ACC112 (cell line): ENCODE results near the gene HELT.
"Not testable (repeated sequence)": the region's sequence is repeated elsewhere in the genome, so short reads cannot be mapped to it uniquely, and the experiment has no call there.

Experiments used
- H2AFZ ChIP-seq: fragments of 200-600 bp; sonication (generic); one replicate; pipeline ENCODE4 v1.6.0; 2017; ENCODE audit warnings: antibody characterized with exemption, low read length; ENCODE audit not compliant: unreplicated experiment
- H3K27ac ChIP-seq: fragments of 200-600 bp; sonication (generic); 2 replicates; pipeline ENCODE4 v1.5.1; 2014; ENCODE audit warnings: low read depth, mild to moderate bottlenecking, antibody characterized with exemption, low read length, moderate library complexity
- H3K27me3 ChIP-seq: fragments of 200-600 bp; sonication (generic); 2 replicates; pipeline ENCODE4 v1.6.1; 2014; ENCODE audit warnings: mild to moderate bottlenecking, antibody characterized with exemption, low read length, moderate library complexity, mixed read lengths; ENCODE audit not compliant: insufficient read depth
- H3K36me3 ChIP-seq: fragments of 200-600 bp; sonication (generic); 2 replicates; pipeline ENCODE4 v1.6.1; 2016; ENCODE audit warnings: mild to moderate bottlenecking, antibody characterized with exemption, low read length, moderate library complexity, mixed read lengths; ENCODE audit not compliant: insufficient read depth
- H3K4me1 ChIP-seq: fragments of 200-600 bp; sonication (generic); one replicate; pipeline ENCODE4 v1.6.1; 2016; ENCODE audit warnings: low read length, mixed read lengths; ENCODE audit not compliant: insufficient read depth, unreplicated experiment, control insufficient read depth
- H3K4me3 ChIP-seq: fragments of 200-600 bp; sonication (generic); 2 replicates; pipeline ENCODE4 v1.5.1; 2014; ENCODE audit warnings: mild to moderate bottlenecking, low read depth, low read length
- H3K79me2 ChIP-seq: fragments of 200-600 bp; sonication (generic); one replicate; pipeline ENCODE4 v1.6.0; 2016; ENCODE audit warnings: low read length; ENCODE audit not compliant: control insufficient read depth, unreplicated experiment, insufficient read depth

The HELT gene

DNA sequence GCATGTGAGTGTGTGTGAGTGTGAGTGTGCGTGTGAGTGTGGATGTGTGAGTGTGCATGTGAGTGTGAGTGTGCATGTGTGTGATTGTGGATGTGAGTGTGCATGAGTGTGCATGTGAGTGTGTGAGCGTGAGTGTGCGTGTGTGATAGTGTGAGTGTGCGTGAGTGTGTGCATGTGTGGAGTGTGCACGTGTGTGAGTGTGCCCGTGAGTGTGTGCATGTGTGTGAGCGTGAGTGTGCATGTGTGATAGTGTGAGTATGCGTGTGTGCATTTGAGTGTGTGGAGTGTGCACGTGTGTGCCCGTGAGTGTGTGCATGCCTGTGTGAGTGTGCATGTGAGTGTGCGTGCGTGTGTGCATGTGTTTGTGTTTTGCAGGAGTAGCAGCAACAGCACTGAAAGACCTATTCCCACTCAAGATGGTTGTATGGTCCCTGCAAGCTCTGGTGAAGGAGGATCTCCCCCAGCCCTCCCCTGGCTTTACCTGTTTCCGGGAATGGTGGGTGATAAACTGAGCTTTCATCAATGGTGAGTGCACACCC lies 30.7 kb upstream of the HELT start:
- no peak overlapping the region for H3K4me3 ChIP-seq
- H2AFZ ChIP-seq, result no peak overlapping the region
- peaks cover 62% of the 10 kb centered on the region for H3K27me3 ChIP-seq
- H3K79me2 ChIP-seq, result no peaks in the 10 kb centered on the region
- no peaks in the 10 kb centered on the region for H3K4me1 ChIP-seq
- no peaks in the 10 kb centered on the region for H3K36me3 ChIP-seq
- no peak overlapping the region for H3K27ac ChIP-seq

DNA sequence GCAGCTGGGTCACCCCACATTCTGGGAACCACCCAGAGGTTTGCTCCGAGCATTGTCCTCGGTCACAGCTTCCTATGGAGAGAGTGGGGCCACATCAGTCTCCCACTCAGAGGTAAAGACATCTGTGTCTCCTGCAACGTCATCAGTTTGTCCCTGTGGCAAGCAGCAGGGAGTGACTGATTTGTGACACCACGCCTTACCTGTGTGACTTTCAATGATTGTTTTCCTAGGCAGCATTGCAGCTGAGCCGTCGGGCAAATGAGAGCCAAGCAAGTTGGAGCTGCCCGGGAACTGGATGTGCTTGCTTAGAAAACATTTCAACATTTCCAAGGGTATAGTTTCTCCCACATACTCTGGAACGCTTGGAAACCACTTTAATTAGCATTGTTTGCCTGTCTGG lies 29.7 kb upstream of the HELT start:
- Histone ChIP-seq H3K36me3 (no peaks in the 10 kb centered on the region), H3K27ac (no peak overlapping the region), H3K4me3 (no peak overlapping the region), H3K79me2 (no peaks in the 10 kb centered on the region), H2AFZ (no peak overlapping the region), H3K4me1 (no peaks in the 10 kb centered on the region), H3K27me3 (peaks cover 64% of the 10 kb centered on the region)

DNA sequence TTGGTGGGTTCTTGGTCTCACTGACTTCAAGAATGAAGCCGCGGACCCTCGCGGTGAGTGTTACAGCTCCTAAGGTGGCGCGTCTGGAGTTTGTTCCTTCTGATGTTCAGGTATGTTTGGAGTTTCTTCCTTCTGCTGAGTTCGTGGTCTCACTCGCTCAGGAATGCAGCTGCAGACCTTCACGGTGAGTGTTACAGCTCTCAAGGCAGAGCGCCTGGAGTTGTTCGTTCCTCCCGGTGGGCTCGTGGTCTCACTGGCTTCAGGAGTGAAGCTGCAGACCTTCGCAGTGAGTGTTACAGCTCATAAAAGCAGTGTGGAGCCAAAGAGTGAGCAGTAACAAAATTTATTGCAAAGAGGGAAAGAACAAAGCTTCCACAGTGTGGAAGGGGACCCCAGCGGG lies 29.0 kb upstream of the HELT start:
- not testable (repeated sequence) for H3K4me1 ChIP-seq

DNA sequence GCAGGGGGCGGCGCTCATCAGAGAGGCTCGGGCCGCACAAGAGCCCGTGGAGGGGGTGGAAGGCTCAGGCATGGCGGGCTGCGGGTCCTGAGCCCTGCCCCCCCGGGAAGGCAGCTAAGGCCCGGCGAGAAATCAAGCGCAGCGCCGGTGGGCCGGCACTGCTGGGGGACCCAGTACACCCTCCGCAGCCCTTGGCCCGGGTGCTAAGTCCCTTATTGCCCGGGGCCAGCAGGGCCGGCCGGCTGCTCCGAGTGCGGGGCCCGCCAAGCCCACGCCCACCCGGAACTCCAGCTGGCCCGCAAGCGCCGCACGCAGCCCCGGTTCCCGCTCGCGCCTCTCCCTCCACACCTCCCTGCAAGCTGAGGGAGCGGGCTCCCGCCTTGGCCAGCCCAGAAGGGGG lies 28.2 kb upstream of the HELT start:
- H3K79me2 ChIP-seq, H2AFZ ChIP-seq, H3K4me1 ChIP-seq, H3K4me3 ChIP-seq, H3K27ac ChIP-seq, H3K36me3 ChIP-seq: not testable (repeated sequence)
- peaks cover 67% of the 10 kb centered on the region for H3K27me3 ChIP-seq

More for the DNA sequence above, 29.0 kb upstream of the HELT start:
- H3K79me2 ChIP-seq, H3K36me3 ChIP-seq, H2AFZ ChIP-seq, H3K4me3 ChIP-seq, H3K27ac ChIP-seq: not testable (repeated sequence)
- peaks cover 68% of the 10 kb centered on the region for H3K27me3 ChIP-seq

DNA sequence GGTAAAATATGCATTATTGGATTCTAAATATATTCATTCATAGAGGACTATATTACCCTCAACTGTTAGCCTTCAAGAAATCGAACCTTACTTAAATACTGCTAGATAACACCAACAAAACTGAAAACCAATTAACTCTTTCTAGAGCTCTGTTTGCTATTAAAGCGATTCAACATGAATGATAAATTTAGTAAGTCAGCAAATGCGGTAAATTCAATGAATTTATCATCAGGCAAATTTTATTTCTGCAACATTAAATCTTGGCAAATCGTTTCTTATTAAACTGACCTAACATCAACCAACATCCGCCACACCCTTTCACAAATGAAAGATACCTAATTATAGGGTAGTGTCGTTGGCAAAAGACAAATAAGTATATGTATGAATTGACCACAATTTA lies 26.4 kb upstream of the HELT start:
- H3K4me1 ChIP-seq, result no peaks in the 10 kb centered on the region
- H3K36me3 ChIP-seq, result no peaks in the 10 kb centered on the region
- no peak overlapping the region for H2AFZ ChIP-seq
- peaks cover 64% of the 10 kb centered on the region for H3K27me3 ChIP-seq
- no peaks in the 10 kb centered on the region for H3K79me2 ChIP-seq
- no peak overlapping the region for H3K27ac ChIP-seq
- no peak overlapping the region for H3K4me3 ChIP-seq

DNA sequence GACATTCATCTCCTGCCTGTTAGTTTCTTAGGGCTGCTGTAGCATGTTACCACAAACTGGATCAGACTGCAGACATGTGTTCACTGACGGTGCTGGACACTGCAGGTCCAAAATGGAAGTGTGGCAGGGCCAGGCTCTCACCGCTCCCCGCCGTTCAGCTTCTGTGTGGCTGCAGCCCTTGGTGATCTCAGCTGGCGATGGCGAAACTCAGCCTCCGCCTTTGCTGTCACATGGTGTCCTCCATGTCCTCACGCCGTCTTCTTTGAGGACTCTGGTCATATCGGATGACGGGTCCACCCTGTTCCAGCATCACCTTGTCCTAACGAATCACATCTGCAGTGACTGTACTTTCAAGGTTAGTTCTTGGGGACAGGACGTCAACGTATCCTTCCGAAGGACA lies 25.9 kb upstream of the HELT start:
- Histone ChIP-seq H3K79me2 (no peaks in the 10 kb centered on the region), H2AFZ (no peak overlapping the region), H3K4me1 (no peaks in the 10 kb centered on the region), H3K4me3 (no peak overlapping the region), H3K27me3 (peaks cover 69% of the 10 kb centered on the region), H3K36me3 (no peaks in the 10 kb centered on the region), H3K27ac (no peak overlapping the region)

DNA sequence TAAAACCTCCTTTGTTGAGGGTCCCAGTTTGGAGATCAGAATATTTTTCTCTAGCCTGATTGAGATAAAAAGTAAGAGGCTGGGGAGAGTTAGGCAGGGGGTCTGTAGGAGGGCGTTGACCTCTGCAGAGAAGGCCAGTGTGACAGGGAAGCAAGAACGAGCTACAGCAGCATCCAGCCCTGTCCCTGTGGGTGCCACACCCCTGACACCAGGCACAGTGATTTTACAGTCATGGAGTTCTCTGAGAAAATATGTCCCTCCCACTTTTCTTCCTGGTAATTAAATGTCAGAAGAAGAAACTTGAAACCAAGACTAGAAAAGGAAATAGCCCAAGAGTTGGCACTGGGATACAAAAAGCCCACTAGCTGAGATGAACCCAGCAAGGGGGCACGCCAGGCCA lies 25.0 kb upstream of the HELT start:
- Histone ChIP-seq H3K27ac (no peak overlapping the region), H3K4me1 (no peaks in the 10 kb centered on the region), H3K4me3 (no peak overlapping the region), H3K27me3 (peaks cover 69% of the 10 kb centered on the region), H3K36me3 (no peaks in the 10 kb centered on the region), H3K79me2 (no peaks in the 10 kb centered on the region), H2AFZ (no peak overlapping the region)

DNA sequence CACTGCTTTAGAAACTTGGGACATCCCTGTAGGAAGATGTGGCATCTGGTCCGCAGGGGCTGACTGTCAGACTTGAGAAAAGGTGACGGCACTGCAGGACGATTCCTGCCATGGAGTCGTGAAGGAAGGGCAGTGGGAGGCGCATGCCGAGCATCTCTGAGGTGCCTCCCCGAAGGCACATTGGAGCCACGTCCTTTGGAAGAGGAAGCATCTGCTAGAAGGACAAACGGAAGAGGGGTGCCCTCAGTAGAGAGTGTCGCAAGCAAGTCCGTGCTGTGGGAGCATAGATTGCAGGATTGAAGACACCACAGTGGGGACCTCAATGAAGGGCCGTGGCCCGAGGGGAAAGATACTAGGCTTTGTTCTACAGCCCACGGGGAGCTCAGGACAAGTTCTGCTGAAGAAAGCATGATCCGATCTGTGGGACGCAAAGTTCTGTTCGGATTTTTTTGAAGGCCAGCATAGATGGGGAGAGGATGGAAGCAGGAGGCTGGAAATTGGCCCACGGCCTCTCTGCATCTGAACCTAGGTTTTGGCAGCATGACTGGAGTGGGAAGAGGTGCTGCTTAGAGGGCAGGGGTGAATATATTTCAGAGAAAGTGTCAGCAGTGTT lies 24.2 kb upstream of the HELT start:
- no peaks in the 10 kb centered on the region for H3K36me3 ChIP-seq
- peaks cover 62% of the 10 kb centered on the region for H3K27me3 ChIP-seq
- no peak overlapping the region for H3K4me3 ChIP-seq
- no peak overlapping the region for H2AFZ ChIP-seq
- H3K4me1 ChIP-seq, result no peaks in the 10 kb centered on the region
- no peak overlapping the region for H3K27ac ChIP-seq
- no peaks in the 10 kb centered on the region for H3K79me2 ChIP-seq

DNA sequence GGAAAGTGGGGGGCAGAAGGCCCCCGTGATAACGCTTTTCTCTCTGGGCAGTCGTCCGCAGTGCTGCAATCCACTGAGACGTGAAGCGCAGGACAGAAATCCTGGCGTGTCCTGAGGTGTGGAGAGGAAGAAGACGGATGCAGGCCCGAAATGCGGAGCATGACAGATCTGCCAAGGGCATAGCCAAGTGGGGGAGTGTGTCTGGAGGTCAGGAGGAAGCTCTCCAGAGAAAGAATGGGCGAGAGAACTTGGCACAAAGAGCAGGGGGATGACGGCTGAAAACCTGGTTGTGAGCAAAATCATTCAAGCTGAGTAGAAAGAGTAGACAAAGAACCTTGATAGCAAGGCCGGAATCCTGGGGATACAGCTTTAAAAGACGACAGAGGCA lies 23.7 kb upstream of the HELT start:
- no peaks in the 10 kb centered on the region for H3K36me3 ChIP-seq
- no peak overlapping the region for H3K27ac ChIP-seq
- no peak overlapping the region for H3K4me3 ChIP-seq
- H2AFZ ChIP-seq, result no peak overlapping the region
- H3K27me3 ChIP-seq, result peaks cover 63% of the 10 kb centered on the region
- no peaks in the 10 kb centered on the region for H3K4me1 ChIP-seq
- H3K79me2 ChIP-seq, result no peaks in the 10 kb centered on the region

DNA sequence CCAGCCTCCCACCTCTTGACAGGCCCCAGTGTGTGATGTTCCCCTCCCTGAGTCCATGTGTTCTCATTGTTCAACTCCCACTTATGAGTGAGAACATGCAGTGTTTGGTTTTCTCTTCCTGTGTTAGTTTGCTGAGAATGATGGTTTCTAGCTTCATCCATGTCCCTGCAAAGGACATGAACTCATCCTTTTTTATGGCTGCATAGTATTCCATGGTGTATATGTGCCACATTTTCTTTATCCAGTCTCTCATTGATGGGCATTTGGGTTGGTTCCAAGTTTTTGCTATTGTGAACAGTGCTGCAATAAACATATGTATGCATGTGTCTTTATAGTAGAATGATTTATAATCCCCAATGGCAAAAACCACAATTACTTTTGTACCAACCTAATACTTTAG lies 20.6 kb upstream of the HELT start:
- H3K27ac ChIP-seq, H3K79me2 ChIP-seq, H3K4me1 ChIP-seq, H2AFZ ChIP-seq, H3K36me3 ChIP-seq, H3K4me3 ChIP-seq: not testable (repeated sequence)
- H3K27me3 ChIP-seq, result peaks cover 74% of the 10 kb centered on the region

DNA sequence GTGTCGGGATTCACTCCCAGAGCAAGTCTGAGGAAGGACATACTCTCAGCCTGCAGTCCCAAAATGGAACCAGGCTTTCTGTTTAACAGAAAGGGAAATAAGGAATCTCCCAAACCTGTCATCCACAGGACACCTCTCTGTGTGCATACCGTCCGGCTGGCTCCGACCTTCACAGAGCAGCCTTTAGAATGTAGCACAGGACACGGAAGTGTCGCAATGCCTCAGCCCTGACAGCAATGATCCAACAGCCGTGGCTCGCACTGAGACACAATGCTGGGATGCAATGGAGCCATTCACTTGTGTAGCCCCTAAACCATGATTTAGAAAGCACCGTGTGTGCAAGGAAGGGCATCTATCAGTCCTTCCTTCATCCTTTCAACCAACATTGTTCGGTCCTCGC lies 15.5 kb upstream of the HELT start:
- Histone ChIP-seq H3K4me1 (no peaks in the 10 kb centered on the region), H2AFZ (no peak overlapping the region), H3K27ac (no peak overlapping the region), H3K36me3 (no peaks in the 10 kb centered on the region), H3K27me3 (peaks cover 73% of the 10 kb centered on the region), H3K79me2 (no peaks in the 10 kb centered on the region), H3K4me3 (no peak overlapping the region)
